8988T (cell line): ENCODE measurements around the gene SATB2.

Source experiments
- DNase-seq: peaks from one replicate; pipeline ENCODE4 v3.0.0; 2011

SATB2 gene

GRCh38 chr2:199315299-199316179, 142.2 kb downstream of the SATB2 start:
- DNase-seq, result no peak

GRCh38 chr2:199312931-199313330, 144.8 kb downstream of the SATB2 start:
- DNase-seq, result no peak

- DNase-seq, result no peak
These were observed 146.8 kb downstream of the SATB2 start for GRCh38 chr2:199310771-199311585.

- DNase-seq, result no peak
These were observed 147.8 kb downstream of the SATB2 start for GRCh38 chr2:199309973-199310372.

- no peak for DNase-seq
These were observed 148.3 kb downstream of the SATB2 start for GRCh38 chr2:199309411-199309810.

GRCh38 chr2:199308567-199308966, 149.2 kb downstream of the SATB2 start:
- no peak for DNase-seq

- no peak for DNase-seq
These were observed 150.3 kb downstream of the SATB2 start for GRCh38 chr2:199307461-199307860.

GRCh38 chr2:199306116-199306515, 151.6 kb downstream of the SATB2 start:
- DNase-seq, result no peak

- no peak for DNase-seq
These were observed 154.0 kb downstream of the SATB2 start for GRCh38 chr2:199303728-199304177.

- DNase-seq, result no peak
These were observed 154.9 kb downstream of the SATB2 start for GRCh38 chr2:199302851-199303250.

- DNase-seq, result no peak
These were observed 169.3 kb downstream of the SATB2 start for GRCh38 chr2:199288424-199288823.

GRCh38 chr2:199282309-199282708, 175.4 kb downstream of the SATB2 start:
- no peak for DNase-seq

- DNase-seq, result no peak
These were observed 178.6 kb downstream of the SATB2 start for GRCh38 chr2:199279146-199279545.

- DNase-seq, result no peak
These were observed 179.6 kb downstream of the SATB2 start for GRCh38 chr2:199278099-199278498.

GRCh38 chr2:199273042-199273511, 184.7 kb downstream of the SATB2 start:
- DNase-seq, result no peak

GRCh38 chr2:199261936-199262335, 195.8 kb downstream of the SATB2 start:
- DNase-seq, result no peak

- no peak for DNase-seq
These were observed 196.5 kb downstream of the SATB2 start for GRCh38 chr2:199261239-199261638.

GRCh38 chr2:199259671-199260070, 198.1 kb downstream of the SATB2 start:
- no peak for DNase-seq

GRCh38 chr2:199258291-199258690, 199.4 kb downstream of the SATB2 start:
- no peak for DNase-seq

- DNase-seq, result no peak
These were observed 200.2 kb downstream of the SATB2 start for GRCh38 chr2:199257261-199258224.

GRCh38 chr2:199230091-199230490, 227.6 kb downstream of the SATB2 start:
- DNase-seq, result no peak
